IMR-90 (cell line): Measurements from ENCODE around the gene NEMP1. TPM values are rescaled to one million over a fixed set of nuclear protein-coding genes. Genes with fewer than 3 reads are reported as not detected.

ENCODE experiments used
- ATAC-seq: fragments of 200-7000 bp; cut with Tn5 transposase; 2 replicates; pipeline ENCODE4 v1.9.1; 2020; ENCODE audit warnings: low read depth, mild to moderate bottlenecking, moderate library complexity
- BruUV-seq: library from RNA; stranded (reverse); fragments of 400-500 nt; replicated peaks from 2 replicates; lab custom pipeline; 2021; lab: Mats Ljungman, UMichigan
- CTCF ChIA-PET: fragments of 300-600 bp; formaldehyde crosslinking; extraction: SDS; loops from one replicate; lab custom pipeline; 2021; ENCODE audit warnings: antibody characterized with exemption; lab: Yijun Ruan, JAX
- POLR2A ChIA-PET: fragments of 300-600 bp; sonication (Branson Sonifier 250); formaldehyde crosslinking; loops from one replicate; lab custom pipeline; 2022; ENCODE audit warnings: antibody characterized with exemption; ENCODE audit not compliant: unreplicated experiment; lab: Charles Lee
- DNase-seq: peaks from one replicate; pipeline ENCODE4 v3.0.0; 2013
- H2AFZ ChIP-seq: replicated peaks from 2 replicates; pipeline ENCODE3; 2013; ENCODE audit warnings: low read length, mild to moderate bottlenecking; ENCODE audit not compliant: poor library complexity
- H2AK5ac ChIP-seq: 2 replicates; pipeline ENCODE4 v1.6.1; 2013; ENCODE audit warnings: low read depth, low read length, inconsistent platforms
- H2AK9ac ChIP-seq: replicated peaks from 2 replicates; pipeline ENCODE3; 2013; ENCODE audit warnings: mild to moderate bottlenecking, low read depth, low read length, moderate library complexity; ENCODE audit not compliant: poor library complexity
- H2BK120ac ChIP-seq: 2 replicates; pipeline ENCODE4 v1.6.1; 2013; ENCODE audit warnings: low read depth, low read length, inconsistent platforms
- H2BK15ac ChIP-seq: 3 replicates; pipeline ENCODE4 v1.6.1; 2013; ENCODE audit warnings: low read depth, low read length, inconsistent platforms
- H2BK20ac ChIP-seq: 2 replicates; pipeline ENCODE4 v1.6.1; 2013; ENCODE audit warnings: low read depth, mild to moderate bottlenecking, inconsistent platforms, low read length, moderate library complexity
- H2BK5ac ChIP-seq: 2 replicates; pipeline ENCODE4 v1.6.1; 2013; ENCODE audit warnings: mild to moderate bottlenecking, low read depth, low read length, inconsistent platforms; ENCODE audit not compliant: poor library complexity, severe bottlenecking
- H3K14ac ChIP-seq: replicated peaks from 2 replicates; pipeline ENCODE4 v1.6.1; 2013; ENCODE audit warnings: low read depth, low read length, inconsistent platforms
- H3K18ac ChIP-seq: 2 replicates; pipeline ENCODE4 v1.6.1; 2013; ENCODE audit warnings: low read depth, low read length, control low read depth
- H3K23ac ChIP-seq: 2 replicates; pipeline ENCODE4 v1.6.1; 2013; ENCODE audit warnings: low read depth, low read length, inconsistent platforms
- H3K27ac ChIP-seq: 2 replicates; pipeline ENCODE4 v1.5.1; 2013; ENCODE audit warnings: mild to moderate bottlenecking, control low read depth, low read length; ENCODE audit not compliant: insufficient read depth
- H3K27me3 ChIP-seq: 2 replicates; pipeline ENCODE4 v1.6.1; 2013; ENCODE audit warnings: low read length; ENCODE audit not compliant: control insufficient read depth, insufficient read depth
- H3K36me3 ChIP-seq: 2 replicates; pipeline ENCODE4 v1.6.1; 2013; ENCODE audit warnings: low read length, mixed read lengths; ENCODE audit not compliant: control insufficient read depth, insufficient read depth
- H3K4ac ChIP-seq: 2 replicates; pipeline ENCODE4 v1.6.1; 2013; ENCODE audit warnings: low read depth, low read length, inconsistent platforms
- H3K4me1 ChIP-seq: 2 replicates; pipeline ENCODE4 v1.6.1; 2013; ENCODE audit warnings: low read length, mixed read lengths; ENCODE audit not compliant: control insufficient read depth, insufficient read depth
- H3K4me2 ChIP-seq: 2 replicates; pipeline ENCODE4 v1.6.1; 2013; ENCODE audit warnings: low read depth, mild to moderate bottlenecking, control low read depth, low read length, moderate library complexity
- H3K4me3 ChIP-seq: 2 replicates; pipeline ENCODE4 v1.5.1; 2013; ENCODE audit warnings: low read depth, mild to moderate bottlenecking, control low read depth, low read length, moderate library complexity; ENCODE audit not compliant: insufficient read depth
- H3K56ac ChIP-seq: 2 replicates; pipeline ENCODE4 v1.6.1; 2013; ENCODE audit warnings: low read length, inconsistent platforms; ENCODE audit not compliant: insufficient read depth; ENCODE audit errors: extremely low read depth
- H3K79me1 ChIP-seq, 2 experiments: 2 replicates each; pipeline ENCODE4 v1.6.1; 2013; ENCODE audit warnings: low read length in 2 of 2, inconsistent platforms in 1 of 2, low read depth in 1 of 2
- H3K9ac ChIP-seq: 2 replicates; pipeline ENCODE4 v1.6.1; 2013; ENCODE audit warnings: low read depth, low read length, control low read depth
- H3K9me1 ChIP-seq: 2 replicates; pipeline ENCODE4 v1.6.1; 2013; ENCODE audit warnings: low read length, inconsistent platforms; ENCODE audit not compliant: insufficient read depth
- H3K9me3 ChIP-seq: 2 replicates; pipeline ENCODE4 v1.6.1; 2013; ENCODE audit warnings: low read length; ENCODE audit not compliant: control insufficient read depth, insufficient read depth
- H4K20me1 ChIP-seq: 2 replicates; pipeline ENCODE4 v1.6.1; 2013; ENCODE audit warnings: low read length, inconsistent platforms; ENCODE audit not compliant: insufficient read depth
- H4K5ac ChIP-seq: 2 replicates; pipeline ENCODE4 v1.6.1; 2013; ENCODE audit warnings: mild to moderate bottlenecking, low read depth, low read length, control low read depth
- H4K8ac ChIP-seq, 2 experiments: 2 replicates each; pipeline ENCODE4 v1.6.1; 2013; ENCODE audit warnings: low read depth in 2 of 2, low read length in 2 of 2, control low read depth in 1 of 2, inconsistent platforms in 1 of 2
- H4K91ac ChIP-seq: 2 replicates; pipeline ENCODE4 v1.6.1; 2013; ENCODE audit warnings: low read depth, low read length, inconsistent platforms; ENCODE audit not compliant: insufficient read depth
- POLR2A ChIP-seq: IDR thresholded peaks from 2 replicates; pipeline ENCODE4 v1.6.1; 2012; ENCODE audit warnings: mild to moderate bottlenecking, low read depth, low read length
- SMC3 ChIP-seq: fragments of 150-350 bp; IDR thresholded peaks from 2 replicates; pipeline ENCODE4 v1.6.1; 2016; ENCODE audit warnings: low read depth, mild to moderate bottlenecking, antibody characterized with exemption, low read length, moderate library complexity
- WGBS, 2 experiments: methylation state at CpG; one replicate each; pipeline versions ENCODE4 v1.1.5 to v1.1.7; 2013; ENCODE audit warnings: missing lambda C conversion rate in 2 of 2; ENCODE audit not compliant: insufficient read length in 1 of 2; ENCODE audit errors: extremely low coverage in 2 of 2; 5-methylcytosine and 5-hydroxymethylcytosine counted together
- dilution Hi-C: fragments of 300-500 bp; cut with HindIII; formaldehyde crosslinking; loops from one replicate; pipeline ENCODE4 v1.14.3; 2018; ENCODE audit warnings: low sequenced_read_pairs; ENCODE audit not compliant: unreplicated experiment
- in situ Hi-C: fragments of 300-500 bp; cut with MboI; formaldehyde crosslinking; loops from 3 replicates; pipeline ENCODE4 v1.14.3; 2019; ENCODE audit warnings: low sequenced_read_pairs, inconsistent platforms, mixed read lengths
- intact Hi-C: fragments of 100-400 bp; cut with micrococcal nuclease; formaldehyde crosslinking; loops from 2 replicates; pipeline ENCODE4 v1.10.0; 2022
- polyA plus RNA-seq, 3 experiments: library from polyadenylated mRNA; depleted of rRNA; stranded (reverse); fragments of >200 nt; gene quantifications; 2 replicates each; pipeline ENCODE4 v1.2.3, GENCODE V29; 2012; ENCODE audit warnings: low replicate concordance in 1 of 3
- total RNA-seq: library from RNA; depleted of rRNA; stranded (reverse); fragments of >200 nt; gene quantifications from 2 replicates; pipeline ENCODE4 v1.2.3, GENCODE V29; 2012

The NEMP1 gene
- total and polyA plus RNA-seq, 2 of the 4 experiments (the other 2 are of a cell fraction) = 8.9 to 10.9 TPM

GRCh38 chr12:57096099-57096572, 17.5 kb upstream of the NEMP1 start:
- Histone ChIP-seq H2AFZ (no peak overlapping the region), H3K18ac (no peak overlapping the region), H3K36me3 (peaks cover 77% of the 10 kb centered on the region), H3K9me3 (no peaks in the 10 kb centered on the region), H2BK5ac (peak overlapping the region; percentile 80), H2AK9ac (peak overlapping the region; percentile 82), H3K4me3 (no peak overlapping the region), H3K14ac (no peak overlapping the region), H2AK5ac (peak overlapping the region; percentile 77; the same call in 1 of the 2 replicates), H3K27ac (peak overlapping the region; percentile 23; the same call in 1 of the 2 replicates), H2BK15ac (no peak overlapping the region), H2BK120ac (peak overlapping the region; percentile 57; the same call in 1 of the 2 replicates), H3K23ac (no peak overlapping the region), H3K4me2 (no peak overlapping the region), H3K9me1 (peaks cover 8% of the 10 kb centered on the region; the same call in 1 of the 2 replicates), H4K8ac (peak overlapping the region; percentile 22 to 38; a peak in 3 of 4 replicates), H2BK20ac (0 out of 2 replicates have a peak overlapping the region, but pooled peaks have one; percentile 18), H4K91ac (no peak overlapping the region), H4K20me1 (peaks cover 48% of the 10 kb centered on the region), H3K4ac (peak overlapping the region; percentile 43), H3K4me1 (peaks cover 37% of the 10 kb centered on the region), H3K79me1 (peaks cover 13 to 62% of the 10 kb centered on the region in 2 experiments), H3K27me3 (no peaks in the 10 kb centered on the region), H3K9ac (no peak overlapping the region), H3K56ac (no peak overlapping the region), H4K5ac (no peak overlapping the region; the same call in 1 of the 2 replicates)
- WGBS, 2 experiments = no CpG with 5 or more reads among the region's 6 CpGs
- BruUV-seq = TSS peak; percentile 86
- in situ Hi-C loops = no loop called here
- intact Hi-C loops = no loop called here
- ATAC-seq = peak; percentile 1; the same call in 1 of the 2 replicates
- TF ChIP-seq SMC3 (no peak), POLR2A (peak; percentile 9; the same call in 1 of the 2 replicates)
- ChIA-PET CTCF (interaction anchor here (0.5 kb wide), 1 partner anchor 16 kb away, joined by 3 read pairs; no protein-coding TSS in a partner anchor), POLR2A (interaction anchor here (0.6 to 2.1 kb wide), 3 partner anchors 15 to 521 kb away, joined by 3 to 6 read pairs (median 5); partner anchors contain the start of gene STAT6)
- DNase-seq = no peak
- dilution Hi-C loops = no loop called here
